ENCODE results near the gene COLEC12.

DNA sequence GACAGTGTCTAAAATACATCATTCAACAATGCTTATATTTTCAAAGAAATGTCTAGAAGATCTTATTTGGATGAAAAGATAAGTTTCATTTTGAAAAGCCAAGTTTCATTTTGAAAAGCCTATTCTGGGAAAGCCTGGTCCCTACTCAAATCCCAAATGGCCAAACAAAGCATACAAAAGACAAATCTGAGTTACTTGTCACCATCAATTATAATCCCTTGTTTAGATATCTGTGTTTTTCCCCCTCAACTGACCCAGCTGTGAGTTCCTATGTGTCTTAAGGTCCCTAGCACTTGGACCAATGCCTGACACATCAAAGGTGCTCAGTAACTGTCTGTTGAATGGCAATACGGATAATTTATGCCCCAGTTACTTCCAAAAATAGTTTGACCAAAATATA is 180.3 kb downstream of the COLEC12 start:
- TF ChIP-seq, protein P1, sequence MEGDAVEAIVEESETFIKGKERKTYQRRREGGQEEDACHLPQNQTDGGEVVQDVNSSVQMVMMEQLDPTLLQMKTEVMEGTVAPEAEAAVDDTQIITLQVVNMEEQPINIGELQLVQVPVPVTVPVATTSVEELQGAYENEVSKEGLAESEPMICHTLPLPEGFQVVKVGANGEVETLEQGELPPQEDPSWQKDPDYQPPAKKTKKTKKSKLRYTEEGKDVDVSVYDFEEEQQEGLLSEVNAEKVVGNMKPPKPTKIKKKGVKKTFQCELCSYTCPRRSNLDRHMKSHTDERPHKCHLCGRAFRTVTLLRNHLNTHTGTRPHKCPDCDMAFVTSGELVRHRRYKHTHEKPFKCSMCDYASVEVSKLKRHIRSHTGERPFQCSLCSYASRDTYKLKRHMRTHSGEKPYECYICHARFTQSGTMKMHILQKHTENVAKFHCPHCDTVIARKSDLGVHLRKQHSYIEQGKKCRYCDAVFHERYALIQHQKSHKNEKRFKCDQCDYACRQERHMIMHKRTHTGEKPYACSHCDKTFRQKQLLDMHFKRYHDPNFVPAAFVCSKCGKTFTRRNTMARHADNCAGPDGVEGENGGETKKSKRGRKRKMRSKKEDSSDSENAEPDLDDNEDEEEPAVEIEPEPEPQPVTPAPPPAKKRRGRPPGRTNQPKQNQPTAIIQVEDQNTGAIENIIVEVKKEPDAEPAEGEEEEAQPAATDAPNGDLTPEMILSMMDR (IDR thresholded peaks at IDR 0.05): no peak
- no peak for TF ChIP-seq POLR2A (IDR thresholded peaks at IDR 0.05)
